Fibroblast of skin of left quadriceps (primary cell): ENCODE measurements around the gene PARP1.
"Not testable (repeated sequence)": the region's sequence is repeated elsewhere in the genome, so short reads cannot be mapped to it uniquely, and the experiment has no call there.

Experiments used
- DNase-seq, 2 experiments: peaks; one replicate each; pipeline ENCODE4 v3.0.0-alpha.2; 2013; ENCODE audit warnings: low read depth in 2 of 2

Gene PARP1

GRCh38 chr1:226429858-226430715, 22.2 kb upstream of the PARP1 start:
- no peak for DNase-seq

GRCh38 chr1:226428791-226429461, 21.0 kb upstream of the PARP1 start:
- DNase-seq: no peak

GRCh38 chr1:226428348-226428747, 20.5 kb upstream of the PARP1 start:
- no peak for DNase-seq

GRCh38 chr1:226427131-226427530, 19.2 kb upstream of the PARP1 start:
- DNase-seq: no peak

- not testable (repeated sequence) for DNase-seq
These were observed 18.5 kb upstream of the PARP1 start for GRCh38 chr1:226426395-226426794.

- DNase-seq: no peak
These were observed 17.6 kb upstream of the PARP1 start for GRCh38 chr1:226425431-226426031.

- no peak for DNase-seq
These were observed 17.1 kb upstream of the PARP1 start for GRCh38 chr1:226425004-226425378.

GRCh38 chr1:226424221-226425003, 16.5 kb upstream of the PARP1 start:
- DNase-seq: peak in 1 of 2 experiments; percentile 23

GRCh38 chr1:226422478-226422877, 14.6 kb upstream of the PARP1 start:
- DNase-seq: no peak

GRCh38 chr1:226420897-226421296, 13.0 kb upstream of the PARP1 start:
- no peak for DNase-seq

- DNase-seq: no peak
These were observed 12.4 kb upstream of the PARP1 start for GRCh38 chr1:226420328-226420727.

- DNase-seq: no peak
These were observed 11.6 kb upstream of the PARP1 start for GRCh38 chr1:226419284-226420029.

GRCh38 chr1:226417830-226418546, 10.1 kb upstream of the PARP1 start:
- DNase-seq: no peak

GRCh38 chr1:226417350-226417749, 9.5 kb upstream of the PARP1 start:
- DNase-seq: no peak

- no peak for DNase-seq
These were observed 6.3 kb upstream of the PARP1 start for GRCh38 chr1:226414098-226414698.

GRCh38 chr1:226411619-226412018, 3.7 kb upstream of the PARP1 start:
- no peak for DNase-seq

- DNase-seq: no peak
These were observed 3.1 kb upstream of the PARP1 start for GRCh38 chr1:226410958-226411357.

- no peak for DNase-seq
These were observed 1.5 kb upstream of the PARP1 start for GRCh38 chr1:226409392-226409791.

GRCh38 chr1:226408285-226409184, 642 bp upstream of the PARP1 start:
- DNase-seq: no peak
